GM06990 (cell line): ENCODE measurements around the gene GAREM1.

Experiments
- DNase-seq: peaks from one replicate; pipeline ENCODE4 v3.0.0-alpha.2; 2011; ENCODE audit not compliant: insufficient read length; ENCODE audit errors: extremely low read depth
- H3K27me3 ChIP-seq: replicated peaks from 2 replicates; pipeline ENCODE4 v1.6.0; 2011; ENCODE audit warnings: low read length; ENCODE audit not compliant: control insufficient read depth, insufficient read depth
- H3K36me3 ChIP-seq: 2 replicates; pipeline ENCODE4 v1.5.1; 2011; ENCODE audit warnings: low read length; ENCODE audit not compliant: control insufficient read depth, insufficient read depth
- H3K4me3 ChIP-seq: replicated peaks from 2 replicates; pipeline ENCODE4 v1.5.1; 2011; ENCODE audit warnings: low read depth, mild to moderate bottlenecking, control low read depth, low read length
- CTCF ChIP-seq: IDR thresholded peaks from 2 replicates; pipeline ENCODE4 v1.5.1; 2011; ENCODE audit warnings: low read length, control low read depth, mild to moderate bottlenecking, inconsistent platforms; ENCODE audit not compliant: insufficient read depth, poor library complexity, severe bottlenecking

The GAREM1 gene

DNA sequence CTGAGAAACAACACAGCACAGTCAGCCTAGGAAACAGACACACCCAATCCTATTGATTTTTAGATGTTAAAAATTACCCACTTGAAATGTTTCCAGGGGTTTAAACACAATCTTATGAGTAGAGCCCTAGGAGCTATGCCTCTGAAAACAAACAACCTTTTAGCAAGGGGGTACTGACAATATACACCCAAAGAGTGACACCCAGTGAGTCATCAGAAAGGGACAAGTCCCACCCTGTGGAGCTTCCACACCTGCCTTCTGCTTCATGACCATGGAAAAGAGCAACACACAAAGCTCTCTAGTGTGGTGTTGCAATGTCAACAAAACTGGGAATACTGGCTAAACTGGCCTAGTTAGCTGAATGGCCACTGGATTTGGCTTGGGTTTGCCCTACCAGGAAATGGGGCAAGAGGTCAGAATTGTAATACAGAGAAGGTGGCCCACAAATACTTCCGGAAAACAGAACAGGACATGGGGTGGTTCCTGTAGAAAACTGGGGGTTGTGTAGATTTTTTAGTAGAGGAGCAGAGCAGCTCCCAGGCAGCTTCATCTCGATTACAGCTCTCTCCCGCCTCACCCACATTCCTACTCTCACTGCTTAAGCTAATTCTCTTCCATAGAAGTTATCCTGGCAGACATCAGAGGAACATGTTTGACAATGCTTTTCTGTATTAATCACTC, 98.2 kb downstream of the GAREM1 start:
- no peak for DNase-seq
- H3K27me3 ChIP-seq: no peaks in the 10 kb centered on the region
- H3K36me3 ChIP-seq: no peaks in the 10 kb centered on the region
- no peak overlapping the region for H3K4me3 ChIP-seq
- TF ChIP-seq CTCF: no peak

DNA sequence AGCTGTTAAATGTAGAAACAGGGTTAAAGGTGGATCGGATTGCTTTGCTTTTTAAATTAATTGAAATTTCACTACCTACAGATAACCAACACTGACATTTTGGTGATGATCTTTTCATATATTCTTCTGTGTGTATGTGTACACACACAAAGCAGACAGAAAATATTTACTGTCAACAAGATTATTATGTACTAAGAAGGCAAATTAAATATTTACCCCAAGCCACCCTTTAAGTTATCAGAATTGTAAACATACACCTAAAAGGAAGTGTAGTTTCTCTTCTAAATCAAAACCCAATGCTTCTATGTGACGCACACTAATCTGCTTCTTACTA, 98.7 kb downstream of the GAREM1 start:
- TF ChIP-seq CTCF: no peak

DNA sequence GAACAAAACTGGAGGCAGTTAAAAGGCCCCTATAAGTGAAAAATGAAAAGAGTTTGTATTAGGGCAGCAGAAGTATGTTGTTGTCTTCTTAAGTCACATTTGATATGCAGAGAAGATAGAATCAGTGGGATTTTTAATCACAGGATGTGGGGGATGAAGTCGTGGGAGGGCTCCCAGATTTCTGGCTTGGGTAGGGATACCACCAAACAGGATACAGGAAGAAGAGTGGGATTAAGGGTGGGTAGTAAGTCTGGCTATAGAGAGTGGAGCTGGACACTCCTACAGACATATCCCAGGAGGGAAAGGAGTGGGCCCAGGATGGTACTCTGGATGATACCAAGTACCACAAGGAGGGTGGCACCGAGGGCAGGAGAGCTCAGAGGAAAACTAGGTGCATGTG, 99.3 kb downstream of the GAREM1 start:
- Histone ChIP-seq H3K4me3 (no peak overlapping the region), H3K27me3 (no peaks in the 10 kb centered on the region), H3K36me3 (no peaks in the 10 kb centered on the region)
- no peak for DNase-seq
- TF ChIP-seq CTCF: no peak

More for the DNA sequence above, 98.7 kb downstream of the GAREM1 start:
- no peak for DNase-seq
- H3K4me3 ChIP-seq: no peak overlapping the region
- H3K36me3 ChIP-seq: no peaks in the 10 kb centered on the region
- H3K27me3 ChIP-seq: no peaks in the 10 kb centered on the region

DNA sequence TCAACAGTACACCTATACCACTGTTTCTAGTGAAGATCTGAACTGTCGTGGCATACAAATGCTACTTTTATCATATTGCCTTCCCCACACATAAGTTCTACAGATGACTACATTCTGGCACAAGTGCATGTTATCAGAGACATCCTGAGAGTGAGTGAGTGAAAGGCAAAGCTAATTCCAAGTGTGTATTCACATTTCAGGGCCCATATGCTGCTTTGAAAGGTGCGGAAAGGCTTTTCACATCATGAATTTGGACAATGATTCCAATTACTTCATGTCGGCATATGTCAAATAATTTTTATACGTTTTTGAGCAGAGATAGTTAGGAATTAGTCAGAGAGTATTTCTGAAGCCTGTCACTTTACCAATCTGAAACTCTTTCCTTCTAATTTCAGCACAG, 101.7 kb downstream of the GAREM1 start:
- DNase-seq: no peak
- H3K27me3 ChIP-seq: no peaks in the 10 kb centered on the region
- H3K36me3 ChIP-seq: no peaks in the 10 kb centered on the region
- no peak overlapping the region for H3K4me3 ChIP-seq
- TF ChIP-seq CTCF: no peak

DNA sequence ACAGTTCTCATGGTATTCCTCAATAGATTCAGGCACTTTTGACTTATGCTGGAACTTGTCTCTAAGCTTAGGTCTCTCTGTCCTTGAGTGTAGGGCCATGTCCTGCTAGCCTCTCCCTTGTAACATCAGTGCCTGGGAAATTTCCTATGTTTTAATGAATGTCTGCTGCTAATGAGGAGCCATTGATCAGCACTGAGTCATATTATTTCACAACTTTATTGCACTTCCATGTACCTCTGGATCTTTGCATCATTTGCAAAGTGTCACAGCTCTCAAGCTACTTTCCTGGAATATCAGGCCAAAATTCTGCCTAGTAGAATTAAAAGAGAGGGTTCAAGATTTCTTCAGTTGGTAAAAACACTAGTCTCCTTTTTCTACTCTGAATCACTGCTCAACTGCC, 102.5 kb downstream of the GAREM1 start:
- Histone ChIP-seq H3K36me3 (no peaks in the 10 kb centered on the region), H3K27me3 (no peaks in the 10 kb centered on the region), H3K4me3 (no peak overlapping the region)
- TF ChIP-seq CTCF: no peak
- no peak for DNase-seq
